Duodenal mucosa (tissue), 2 donors: ENCODE data around the gene DALRD3.

Source experiments
- H3K27ac ChIP-seq: one replicate; pipeline ENCODE4 v1.7.0; 2013; ENCODE audit warnings: low read depth, low read length
- H3K27me3 ChIP-seq, 2 donors: one replicate each; pipeline ENCODE4 v1.7.0; 2013; ENCODE audit warnings: low read length in 2 of 2, control low read depth in 1 of 2; ENCODE audit not compliant: insufficient read depth in 2 of 2, control insufficient read depth in 1 of 2
- H3K36me3 ChIP-seq, 2 donors: one replicate each; pipeline ENCODE4 v1.7.0; 2013; ENCODE audit warnings: low read length in 2 of 2, control low read depth in 1 of 2; ENCODE audit not compliant: insufficient read depth in 2 of 2, control insufficient read depth in 1 of 2
- H3K4me1 ChIP-seq, 2 donors: one replicate each; pipeline ENCODE4 v1.7.0; 2013; ENCODE audit warnings: low read length in 2 of 2, control low read depth in 1 of 2; ENCODE audit not compliant: insufficient read depth in 2 of 2, control insufficient read depth in 1 of 2
- H3K4me3 ChIP-seq, 2 donors: one replicate each; pipeline ENCODE4 v1.7.0; 2013; ENCODE audit warnings: low read length in 2 of 2, low read depth in 1 of 2
- H3K9ac ChIP-seq, 2 donors: one replicate each; pipeline ENCODE4 v1.7.0; 2013; ENCODE audit warnings: low read length in 2 of 2, low read depth in 1 of 2
- H3K9me3 ChIP-seq, 2 donors: one replicate each; pipeline ENCODE4 v1.7.0; 2013; ENCODE audit warnings: low read length in 2 of 2, control low read depth in 1 of 2; ENCODE audit not compliant: control insufficient read depth in 1 of 2

Gene DALRD3

DNA sequence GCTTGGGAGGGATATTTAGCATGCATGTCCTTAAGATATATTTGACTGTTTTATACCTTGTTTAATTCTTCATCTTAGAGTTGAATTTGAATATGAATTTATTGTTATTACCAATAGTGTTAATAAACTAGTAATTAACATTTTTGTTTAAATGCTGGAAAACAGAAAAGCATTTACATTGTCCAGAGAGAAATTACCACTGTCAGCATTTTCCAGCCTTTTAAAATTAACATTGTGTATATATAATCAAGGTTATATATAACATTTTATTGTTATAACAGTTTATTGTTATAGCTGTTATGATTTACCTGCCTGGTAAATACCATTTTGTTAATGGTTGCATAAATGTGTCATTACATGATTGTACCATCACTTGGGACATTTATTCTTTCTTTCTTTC lies 36.4 kb downstream of the DALRD3 start:
- Histone ChIP-seq H3K4me1 (no peaks in the 10 kb centered on the region), H3K9ac (no peak overlapping the region), H3K27me3 (no peaks in the 10 kb centered on the region), H3K36me3 (peaks cover 46 to 82% of the 10 kb centered on the region in 2 donors), H3K9me3 (no peaks in the 10 kb centered on the region), H3K4me3 (no peak overlapping the region), H3K27ac (no peak overlapping the region)

DNA sequence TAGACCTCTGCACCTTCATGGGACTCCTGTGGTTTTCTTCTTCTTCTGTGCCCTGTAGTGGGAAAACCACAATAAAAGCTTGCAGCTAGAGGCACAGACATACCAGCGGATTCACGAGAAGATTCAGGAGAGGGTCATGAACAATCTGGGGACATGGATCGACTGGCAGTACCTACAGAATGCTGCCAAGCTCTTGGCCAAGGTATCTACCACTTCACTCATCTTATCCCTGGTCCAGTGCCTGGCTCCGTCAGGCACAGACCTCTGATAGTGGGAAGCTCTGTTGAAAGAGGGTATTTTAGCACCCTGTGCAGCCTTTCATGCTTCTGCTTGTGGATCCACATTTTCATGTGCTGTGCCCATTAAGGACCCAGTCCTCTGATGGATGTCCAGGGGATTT lies 38.1 kb downstream of the DALRD3 start:
- Histone ChIP-seq H3K27ac (no peak overlapping the region), H3K36me3 (peaks cover 47 to 87% of the 10 kb centered on the region in 2 donors), H3K9ac (no peak overlapping the region), H3K27me3 (no peaks in the 10 kb centered on the region), H3K9me3 (no peaks in the 10 kb centered on the region), H3K4me1 (no peaks in the 10 kb centered on the region), H3K4me3 (no peak overlapping the region)

DNA sequence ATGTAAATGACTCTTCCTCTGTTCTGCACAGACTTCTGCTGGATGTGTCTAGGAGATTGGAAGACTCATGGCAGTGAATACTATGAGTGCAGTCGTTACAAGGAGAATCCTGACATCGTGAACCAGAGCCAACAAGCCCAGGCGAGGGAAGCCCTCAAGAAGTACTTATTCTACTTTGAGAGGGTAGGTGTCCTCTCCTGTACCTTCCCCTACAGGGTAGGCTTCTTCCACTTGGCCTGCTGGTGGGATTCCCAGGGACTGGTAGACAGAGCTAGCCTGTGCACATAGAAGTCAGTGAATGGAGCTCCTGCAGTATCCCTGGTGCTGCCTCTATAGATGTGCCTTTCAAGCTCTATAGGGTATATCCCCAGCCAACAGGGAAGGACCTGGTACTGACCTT lies 38.9 kb downstream of the DALRD3 start:
- Histone ChIP-seq H3K27ac (no peak overlapping the region), H3K4me3 (no peak overlapping the region), H3K36me3 (peaks cover 48 to 87% of the 10 kb centered on the region in 2 donors), H3K4me1 (no peaks in the 10 kb centered on the region), H3K9me3 (no peaks in the 10 kb centered on the region), H3K27me3 (no peaks in the 10 kb centered on the region), H3K9ac (no peak overlapping the region)

DNA sequence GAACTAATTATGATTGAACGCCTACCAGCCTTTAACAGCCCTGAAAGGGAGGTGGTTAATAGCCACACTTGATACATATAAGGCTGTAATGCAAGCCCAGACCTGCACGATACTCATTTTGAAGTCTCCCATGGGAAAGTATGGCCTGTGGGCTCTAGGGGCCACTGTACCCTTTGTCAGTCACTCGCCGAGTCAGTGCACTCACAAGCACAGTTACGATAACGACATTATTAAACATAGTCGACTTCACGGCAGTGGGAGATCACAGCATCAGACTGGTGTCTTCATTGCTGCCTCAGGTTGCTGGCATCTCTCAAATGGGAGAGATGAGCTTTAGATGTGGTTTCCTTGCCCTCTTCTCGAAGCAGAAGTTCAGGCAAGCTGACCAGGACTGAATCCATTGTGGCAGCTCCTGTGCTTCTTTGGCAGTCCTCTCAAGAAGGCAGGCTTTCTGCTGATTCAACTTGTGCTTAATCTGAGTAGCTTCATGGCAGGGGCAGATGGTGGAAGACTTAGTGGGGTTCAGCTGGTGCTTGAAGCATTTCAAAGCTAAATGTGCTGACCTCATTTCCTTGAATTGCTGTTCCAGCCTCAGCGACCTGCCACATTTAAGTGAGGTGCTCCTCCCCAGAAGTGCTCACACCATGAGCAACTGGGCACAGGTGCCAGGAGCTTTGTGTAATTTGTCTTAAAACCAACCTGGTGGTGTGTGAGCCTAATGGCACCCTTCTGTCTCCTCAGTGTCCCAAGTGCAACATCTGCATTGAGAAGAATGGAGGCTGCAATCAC lies 44.1 kb downstream of the DALRD3 start:
- no peak overlapping the region for H3K9ac ChIP-seq
- peaks cover 38 to 85% of the 10 kb centered on the region in 2 donors for H3K36me3 ChIP-seq
- H3K27me3 ChIP-seq: no peaks in the 10 kb centered on the region
- H3K27ac ChIP-seq: no peak overlapping the region
- H3K4me3 ChIP-seq: no peak overlapping the region
- H3K4me1 ChIP-seq: no peaks in the 10 kb centered on the region
- no peaks in the 10 kb centered on the region for H3K9me3 ChIP-seq

DNA sequence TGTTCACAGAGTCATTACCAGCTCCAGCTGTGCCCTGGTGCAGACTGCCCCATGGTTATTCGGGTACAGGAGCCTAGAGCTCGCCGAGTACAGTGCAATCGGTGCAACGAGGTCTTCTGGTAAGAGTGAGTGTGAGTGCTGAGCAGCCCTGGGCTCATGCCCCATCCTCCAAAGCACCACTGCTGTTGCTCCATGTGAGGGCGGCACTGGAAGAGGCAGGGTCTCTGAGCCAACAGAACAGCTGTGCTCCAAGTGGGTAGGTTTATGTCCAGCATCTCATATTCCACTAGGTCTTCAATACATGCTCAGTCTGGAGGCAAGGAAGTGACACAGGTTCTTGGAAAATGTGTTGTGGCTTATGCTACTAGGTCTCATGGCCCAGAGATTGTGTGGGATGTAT lies 47.8 kb downstream of the DALRD3 start:
- Histone ChIP-seq H3K36me3 (peaks cover 41 to 84% of the 10 kb centered on the region in 2 donors), H3K27ac (no peak overlapping the region), H3K4me1 (no peaks in the 10 kb centered on the region), H3K4me3 (no peak overlapping the region), H3K9ac (no peak overlapping the region), H3K9me3 (no peaks in the 10 kb centered on the region), H3K27me3 (no peaks in the 10 kb centered on the region)

DNA sequence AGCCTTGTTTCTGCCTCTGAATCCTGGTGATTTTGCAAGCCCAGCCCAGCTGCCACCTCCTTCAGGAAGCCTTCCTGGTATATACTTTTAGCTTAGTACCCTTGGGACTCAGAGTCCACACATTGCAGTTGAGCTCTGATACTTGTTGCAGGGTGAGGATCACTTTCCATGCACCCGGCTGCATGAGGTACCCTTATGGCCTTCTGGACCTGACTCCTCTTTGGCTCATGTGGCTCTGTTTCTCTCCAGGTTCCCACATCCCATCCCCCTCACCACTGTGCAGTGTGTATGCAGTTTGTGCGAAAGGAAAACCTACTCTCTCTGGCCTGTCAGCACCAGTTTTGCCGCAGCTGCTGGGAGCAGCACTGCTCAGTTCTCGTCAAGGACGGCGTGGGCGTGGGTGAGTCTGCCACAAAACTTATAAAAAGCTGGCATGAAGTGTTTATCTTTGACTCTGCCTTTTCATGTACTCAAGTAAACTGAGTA lies 51.5 kb downstream of the DALRD3 start:
- no peaks in the 10 kb centered on the region for H3K27me3 ChIP-seq
- no peaks in the 10 kb centered on the region for H3K9me3 ChIP-seq
- peaks cover 29 to 64% of the 10 kb centered on the region in 2 donors for H3K36me3 ChIP-seq
- H3K27ac ChIP-seq: no peak overlapping the region
- H3K4me3 ChIP-seq: no peak overlapping the region
- H3K4me1 ChIP-seq: no peaks in the 10 kb centered on the region
- no peak overlapping the region for H3K9ac ChIP-seq

DNA sequence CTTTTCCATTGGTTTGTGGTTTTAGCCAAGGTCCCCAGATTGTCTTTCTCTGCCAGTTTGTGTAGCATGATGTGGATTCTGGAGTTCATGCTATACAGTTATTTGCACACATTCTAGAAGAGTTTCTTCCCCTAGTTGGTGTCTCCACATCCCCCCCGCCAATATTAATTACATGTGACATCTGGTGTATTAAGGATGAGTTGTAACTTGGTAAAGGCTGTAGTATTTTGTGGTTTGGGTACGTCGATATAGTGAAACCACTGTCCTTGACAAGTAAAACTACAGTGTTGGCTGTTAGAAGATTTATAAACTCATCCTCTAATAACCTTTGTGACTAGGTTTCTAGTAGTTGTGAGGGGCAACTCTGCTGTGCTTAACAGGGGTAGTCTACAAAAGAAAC lies 52.0 kb downstream of the DALRD3 start:
- Histone ChIP-seq H3K36me3 (peaks cover 29 to 62% of the 10 kb centered on the region in 2 donors), H3K9ac (no peak overlapping the region)

More for the DNA sequence above, 52.0 kb downstream of the DALRD3 start:
- Histone ChIP-seq H3K4me1 (no peaks in the 10 kb centered on the region), H3K27ac (no peak overlapping the region), H3K4me3 (no peak overlapping the region), H3K9me3 (no peaks in the 10 kb centered on the region), H3K27me3 (no peaks in the 10 kb centered on the region)
